Measurements from ENCODE around the gene DCBLD2. TPM values are rescaled to one million over a fixed set of nuclear protein-coding genes. Genes with fewer than 3 reads are reported as not detected.

Gene DCBLD2
- total and polyA plus RNA-seq, 9 of the 15 experiments (the other 6 are each of a cell fraction or from before 2014, with no cell fraction given) = 2.7 to 14.6 (median 7.4) TPM

DNA sequence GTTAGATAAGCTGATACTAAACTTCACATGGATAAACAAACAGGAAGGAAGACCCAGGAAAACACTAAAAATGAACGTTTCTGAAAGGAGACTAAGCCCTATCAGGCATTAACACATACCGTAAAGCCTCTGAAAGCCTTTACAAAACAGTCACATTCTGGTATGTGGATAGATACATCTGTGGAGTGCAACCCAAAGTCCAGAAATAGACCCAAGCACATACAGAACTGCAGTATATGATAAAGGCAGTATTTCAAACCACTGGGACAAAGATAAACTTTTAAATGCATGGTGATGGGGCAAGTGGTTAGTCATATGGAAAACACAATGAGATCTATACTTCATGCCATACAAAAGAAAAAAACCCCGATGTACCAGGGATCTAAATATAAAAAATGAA lies 26.0 kb downstream of the DCBLD2 start (continued):
- TF ChIP-seq, protein P1, sequence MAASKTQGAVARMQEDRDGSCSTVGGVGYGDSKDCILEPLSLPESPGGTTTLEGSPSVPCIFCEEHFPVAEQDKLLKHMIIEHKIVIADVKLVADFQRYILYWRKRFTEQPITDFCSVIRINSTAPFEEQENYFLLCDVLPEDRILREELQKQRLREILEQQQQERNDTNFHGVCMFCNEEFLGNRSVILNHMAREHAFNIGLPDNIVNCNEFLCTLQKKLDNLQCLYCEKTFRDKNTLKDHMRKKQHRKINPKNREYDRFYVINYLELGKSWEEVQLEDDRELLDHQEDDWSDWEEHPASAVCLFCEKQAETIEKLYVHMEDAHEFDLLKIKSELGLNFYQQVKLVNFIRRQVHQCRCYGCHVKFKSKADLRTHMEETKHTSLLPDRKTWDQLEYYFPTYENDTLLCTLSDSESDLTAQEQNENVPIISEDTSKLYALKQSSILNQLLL (CRISPR knock-in tag; IDR thresholded peaks at IDR 0.05; ENCODE audit: borderline replicate concordance) = no peak
- TF ChIP-seq ZNF41 (CRISPR knock-in tag; conservative IDR thresholded peaks at IDR 0.05) (no peak), MEIS2 (IDR thresholded peaks at IDR 0.05; ENCODE audit: partially characterized antibody) (peak; percentile 65), NCOR1 (IDR thresholded peaks at IDR 0.05) (peak; percentile 91), ZNF830 (CRISPR knock-in tag; IDR thresholded peaks at IDR 0.05) (no peak), POLR2A (conservative IDR thresholded peaks at IDR 0.05) (no peak), RBM34 (IDR thresholded peaks at IDR 0.05; ENCODE audit: borderline replicate concordance, insufficient read depth, low read length) (no peak), PPARD (CRISPR knock-in tag; IDR thresholded peaks at IDR 0.05) (no peak)
- TF ChIP-seq, protein P2, sequence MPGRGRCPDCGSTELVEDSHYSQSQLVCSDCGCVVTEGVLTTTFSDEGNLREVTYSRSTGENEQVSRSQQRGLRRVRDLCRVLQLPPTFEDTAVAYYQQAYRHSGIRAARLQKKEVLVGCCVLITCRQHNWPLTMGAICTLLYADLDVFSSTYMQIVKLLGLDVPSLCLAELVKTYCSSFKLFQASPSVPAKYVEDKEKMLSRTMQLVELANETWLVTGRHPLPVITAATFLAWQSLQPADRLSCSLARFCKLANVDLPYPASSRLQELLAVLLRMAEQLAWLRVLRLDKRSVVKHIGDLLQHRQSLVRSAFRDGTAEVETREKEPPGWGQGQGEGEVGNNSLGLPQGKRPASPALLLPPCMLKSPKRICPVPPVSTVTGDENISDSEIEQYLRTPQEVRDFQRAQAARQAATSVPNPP (IDR thresholded peaks at IDR 0.05; ENCODE audit: borderline replicate concordance, insufficient read depth, insufficient read length) = no peak
- TF ChIP-seq, protein P3, sequence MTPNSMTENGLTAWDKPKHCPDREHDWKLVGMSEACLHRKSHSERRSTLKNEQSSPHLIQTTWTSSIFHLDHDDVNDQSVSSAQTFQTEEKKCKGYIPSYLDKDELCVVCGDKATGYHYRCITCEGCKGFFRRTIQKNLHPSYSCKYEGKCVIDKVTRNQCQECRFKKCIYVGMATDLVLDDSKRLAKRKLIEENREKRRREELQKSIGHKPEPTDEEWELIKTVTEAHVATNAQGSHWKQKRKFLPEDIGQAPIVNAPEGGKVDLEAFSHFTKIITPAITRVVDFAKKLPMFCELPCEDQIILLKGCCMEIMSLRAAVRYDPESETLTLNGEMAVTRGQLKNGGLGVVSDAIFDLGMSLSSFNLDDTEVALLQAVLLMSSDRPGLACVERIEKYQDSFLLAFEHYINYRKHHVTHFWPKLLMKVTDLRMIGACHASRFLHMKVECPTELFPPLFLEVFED (CRISPR knock-in tag; conservative IDR thresholded peaks at IDR 0.05) = no peak
- TF ChIP-seq, protein P4, sequence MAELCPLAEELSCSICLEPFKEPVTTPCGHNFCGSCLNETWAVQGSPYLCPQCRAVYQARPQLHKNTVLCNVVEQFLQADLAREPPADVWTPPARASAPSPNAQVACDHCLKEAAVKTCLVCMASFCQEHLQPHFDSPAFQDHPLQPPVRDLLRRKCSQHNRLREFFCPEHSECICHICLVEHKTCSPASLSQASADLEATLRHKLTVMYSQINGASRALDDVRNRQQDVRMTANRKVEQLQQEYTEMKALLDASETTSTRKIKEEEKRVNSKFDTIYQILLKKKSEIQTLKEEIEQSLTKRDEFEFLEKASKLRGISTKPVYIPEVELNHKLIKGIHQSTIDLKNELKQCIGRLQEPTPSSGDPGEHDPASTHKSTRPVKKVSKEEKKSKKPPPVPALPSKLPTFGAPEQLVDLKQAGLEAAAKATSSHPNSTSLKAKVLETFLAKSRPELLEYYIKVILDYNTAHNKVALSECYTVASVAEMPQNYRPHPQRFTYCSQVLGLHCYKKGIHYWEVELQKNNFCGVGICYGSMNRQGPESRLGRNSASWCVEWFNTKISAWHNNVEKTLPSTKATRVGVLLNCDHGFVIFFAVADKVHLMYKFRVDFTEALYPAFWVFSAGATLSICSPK (IDR thresholded peaks at IDR 0.05; ENCODE audit: borderline replicate concordance) = no peak
- TF ChIP-seq, protein P5, sequence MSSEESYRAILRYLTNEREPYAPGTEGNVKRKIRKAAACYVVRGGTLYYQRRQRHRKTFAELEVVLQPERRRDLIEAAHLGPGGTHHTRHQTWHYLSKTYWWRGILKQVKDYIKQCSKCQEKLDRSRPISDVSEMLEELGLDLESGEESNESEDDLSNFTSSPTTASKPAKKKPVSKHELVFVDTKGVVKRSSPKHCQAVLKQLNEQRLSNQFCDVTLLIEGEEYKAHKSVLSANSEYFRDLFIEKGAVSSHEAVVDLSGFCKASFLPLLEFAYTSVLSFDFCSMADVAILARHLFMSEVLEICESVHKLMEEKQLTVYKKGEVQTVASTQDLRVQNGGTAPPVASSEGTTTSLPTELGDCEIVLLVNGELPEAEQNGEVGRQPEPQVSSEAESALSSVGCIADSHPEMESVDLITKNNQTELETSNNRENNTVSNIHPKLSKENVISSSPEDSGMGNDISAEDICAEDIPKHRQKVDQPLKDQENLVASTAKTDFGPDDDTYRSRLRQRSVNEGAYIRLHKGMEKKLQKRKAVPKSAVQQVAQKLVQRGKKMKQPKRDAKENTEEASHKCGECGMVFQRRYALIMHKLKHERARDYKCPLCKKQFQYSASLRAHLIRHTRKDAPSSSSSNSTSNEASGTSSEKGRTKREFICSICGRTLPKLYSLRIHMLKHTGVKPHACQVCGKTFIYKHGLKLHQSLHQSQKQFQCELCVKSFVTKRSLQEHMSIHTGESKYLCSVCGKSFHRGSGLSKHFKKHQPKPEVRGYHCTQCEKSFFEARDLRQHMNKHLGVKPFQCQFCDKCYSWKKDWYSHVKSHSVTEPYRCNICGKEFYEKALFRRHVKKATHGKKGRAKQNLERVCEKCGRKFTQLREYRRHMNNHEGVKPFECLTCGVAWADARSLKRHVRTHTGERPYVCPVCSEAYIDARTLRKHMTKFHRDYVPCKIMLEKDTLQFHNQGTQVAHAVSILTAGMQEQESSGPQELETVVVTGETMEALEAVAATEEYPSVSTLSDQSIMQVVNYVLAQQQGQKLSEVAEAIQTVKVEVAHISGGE (CRISPR knock-in tag; IDR thresholded peaks at IDR 0.05) = 0 out of 6 replicates have a peak, but pooled peaks of 1 of the 3 experiments have one; percentile 30
